T-helper 1 cell treated with Interleukin-12 subunit alpha and Interleukin-12 subunit beta and Interleukin-4 antibody, amounts not matched to agents 30 μg/mL and 1 μg/mL, for 36 hours (primary cell): ENCODE data around the gene TTC3.
"Not testable (repeated sequence)": the region's sequence is repeated elsewhere in the genome, so short reads cannot be mapped to it uniquely, and the experiment has no call there.

Source experiments
- H3K27ac Mint-ChIP-seq: one replicate; pipeline ENCODE4 v1.8.0; 2021; ENCODE audit warnings: mild to moderate bottlenecking, mixed read lengths
- H3K27me3 Mint-ChIP-seq: one replicate; pipeline ENCODE4 v1.8.0; 2021; ENCODE audit warnings: low read depth, mixed read lengths
- H3K36me3 Mint-ChIP-seq: one replicate; pipeline ENCODE4 v1.8.0; 2021; ENCODE audit warnings: low read depth, mixed read lengths
- H3K4me1 Mint-ChIP-seq: one replicate; pipeline ENCODE4 v1.8.0; 2021; ENCODE audit warnings: low read depth, mixed read lengths
- H3K4me3 Mint-ChIP-seq: one replicate; pipeline ENCODE4 v1.8.0; 2021; ENCODE audit warnings: mild to moderate bottlenecking, moderate library complexity, mixed read lengths
- H3K9me3 Mint-ChIP-seq: one replicate; pipeline ENCODE4 v1.8.0; 2021; ENCODE audit warnings: mixed read lengths

The TTC3 gene

GRCh38 chr21:37072988-37073416 lies at the start of gene TTC3, which contains the start of gene PIGP:
TSS of gene TTC3 (plus strand) at chr21:37073254. CDS start at chr21:37087258, 14,004 bp downstream.
TSS of gene PIGP (minus strand) at chr21:37073071. CDS start at chr21:37072515, 556 bp downstream.
- Mint-ChIP-seq H3K9me3 (no peaks in the 10 kb centered on the region), H3K27me3 (no peaks in the 10 kb centered on the region), H3K4me3 (peak within 1 kb of the TSS; percentile 93), H3K36me3 (peaks cover 6% of the 10 kb centered on the region), H3K27ac (peak within 1 kb of the TSS; percentile 94), H3K4me1 (peaks cover 26% of the 10 kb centered on the region)

- Mint-ChIP-seq H3K27ac (no peak overlapping the region), H3K9me3 (no peaks in the 10 kb centered on the region), H3K4me3 (no peak overlapping the region), H3K4me1 (no peaks in the 10 kb centered on the region), H3K36me3 (no peaks in the 10 kb centered on the region), H3K27me3 (peaks cover 10% of the 10 kb centered on the region)
Observed at GRCh38 chr21:37026499-37026898, 46.6 kb upstream of the TTC3 start.

- no peaks in the 10 kb centered on the region for H3K36me3 Mint-ChIP-seq
- H3K4me1 Mint-ChIP-seq: no peaks in the 10 kb centered on the region
- H3K27ac Mint-ChIP-seq: no peak overlapping the region
- no peaks in the 10 kb centered on the region for H3K9me3 Mint-ChIP-seq
- no peak overlapping the region for H3K4me3 Mint-ChIP-seq
- H3K27me3 Mint-ChIP-seq: peaks cover 13% of the 10 kb centered on the region
Observed at GRCh38 chr21:37028570-37028969, 44.5 kb upstream of the TTC3 start.

GRCh38 chr21:37030864-37031263 lies 42.2 kb upstream of the TTC3 start:
- Mint-ChIP-seq H3K27ac (no peak overlapping the region), H3K4me1 (no peaks in the 10 kb centered on the region)

GRCh38 chr21:37032293-37032692 lies 40.8 kb upstream of the TTC3 start:
- Mint-ChIP-seq H3K27me3 (peaks cover 5% of the 10 kb centered on the region), H3K4me3 (no peak overlapping the region), H3K27ac (no peak overlapping the region), H3K4me1 (no peaks in the 10 kb centered on the region), H3K9me3 (no peaks in the 10 kb centered on the region), H3K36me3 (no peaks in the 10 kb centered on the region)

More at GRCh38 chr21:37030864-37031263, 42.2 kb upstream of the TTC3 start:
- no peak overlapping the region for H3K4me3 Mint-ChIP-seq
- peaks cover 13% of the 10 kb centered on the region for H3K27me3 Mint-ChIP-seq
- H3K36me3 Mint-ChIP-seq: no peaks in the 10 kb centered on the region
- H3K9me3 Mint-ChIP-seq: no peaks in the 10 kb centered on the region

- no peaks in the 10 kb centered on the region for H3K4me1 Mint-ChIP-seq
- H3K27me3 Mint-ChIP-seq: peaks cover 5% of the 10 kb centered on the region
- no peak overlapping the region for H3K4me3 Mint-ChIP-seq
- no peak overlapping the region for H3K27ac Mint-ChIP-seq
- no peaks in the 10 kb centered on the region for H3K9me3 Mint-ChIP-seq
- no peaks in the 10 kb centered on the region for H3K36me3 Mint-ChIP-seq
Observed at GRCh38 chr21:37032877-37033471, 40.1 kb upstream of the TTC3 start.

GRCh38 chr21:37034394-37034793 lies 38.7 kb upstream of the TTC3 start:
- not testable (repeated sequence) for H3K4me1 Mint-ChIP-seq, H3K27ac Mint-ChIP-seq, H3K4me3 Mint-ChIP-seq, H3K36me3 Mint-ChIP-seq, H3K27me3 Mint-ChIP-seq, H3K9me3 Mint-ChIP-seq

- Mint-ChIP-seq H3K4me1 (no peaks in the 10 kb centered on the region), H3K9me3 (no peaks in the 10 kb centered on the region), H3K27me3 (peaks cover 5% of the 10 kb centered on the region), H3K27ac (no peak overlapping the region), H3K4me3 (no peak overlapping the region), H3K36me3 (no peaks in the 10 kb centered on the region)
Observed at GRCh38 chr21:37036177-37036576, 36.9 kb upstream of the TTC3 start.

- Mint-ChIP-seq H3K27ac (no peak overlapping the region), H3K27me3 (no peaks in the 10 kb centered on the region), H3K4me3 (no peak overlapping the region), H3K4me1 (no peaks in the 10 kb centered on the region), H3K9me3 (no peaks in the 10 kb centered on the region), H3K36me3 (no peaks in the 10 kb centered on the region)
Observed at GRCh38 chr21:37039411-37040075, 33.5 kb upstream of the TTC3 start.

GRCh38 chr21:37040212-37040611 lies 32.8 kb upstream of the TTC3 start:
- no peak overlapping the region for H3K4me3 Mint-ChIP-seq
- H3K27me3 Mint-ChIP-seq: no peaks in the 10 kb centered on the region
- no peaks in the 10 kb centered on the region for H3K9me3 Mint-ChIP-seq
- peaks cover 5% of the 10 kb centered on the region for H3K4me1 Mint-ChIP-seq
- H3K27ac Mint-ChIP-seq: no peak overlapping the region
- no peaks in the 10 kb centered on the region for H3K36me3 Mint-ChIP-seq

GRCh38 chr21:37041706-37042271 lies 31.3 kb upstream of the TTC3 start:
- Mint-ChIP-seq H3K4me3 (no peak overlapping the region), H3K4me1 (peaks cover 10% of the 10 kb centered on the region), H3K27me3 (no peaks in the 10 kb centered on the region), H3K9me3 (no peaks in the 10 kb centered on the region), H3K36me3 (no peaks in the 10 kb centered on the region), H3K27ac (no peak overlapping the region)

- Mint-ChIP-seq H3K36me3 (no peaks in the 10 kb centered on the region), H3K4me1 (peaks cover 10% of the 10 kb centered on the region), H3K27ac (no peak overlapping the region), H3K4me3 (no peak overlapping the region), H3K27me3 (peaks cover 13% of the 10 kb centered on the region), H3K9me3 (no peaks in the 10 kb centered on the region)
Observed at GRCh38 chr21:37043818-37044217, 29.2 kb upstream of the TTC3 start.

- Mint-ChIP-seq H3K27ac (no peak overlapping the region), H3K4me3 (no peak overlapping the region), H3K4me1 (peaks cover 10% of the 10 kb centered on the region), H3K36me3 (no peaks in the 10 kb centered on the region), H3K27me3 (peaks cover 19% of the 10 kb centered on the region), H3K9me3 (no peaks in the 10 kb centered on the region)
Observed at GRCh38 chr21:37044643-37045042, 28.4 kb upstream of the TTC3 start.

- H3K27me3 Mint-ChIP-seq: peaks cover 23% of the 10 kb centered on the region
- peaks cover 10% of the 10 kb centered on the region for H3K4me1 Mint-ChIP-seq
- no peaks in the 10 kb centered on the region for H3K9me3 Mint-ChIP-seq
- no peak overlapping the region for H3K27ac Mint-ChIP-seq
- H3K36me3 Mint-ChIP-seq: no peaks in the 10 kb centered on the region
- H3K4me3 Mint-ChIP-seq: no peak overlapping the region
Observed at GRCh38 chr21:37045149-37045548, 27.9 kb upstream of the TTC3 start.

- Mint-ChIP-seq H3K27me3 (peaks cover 23% of the 10 kb centered on the region), H3K9me3 (no peaks in the 10 kb centered on the region), H3K36me3 (no peaks in the 10 kb centered on the region), H3K4me1 (peaks cover 10% of the 10 kb centered on the region), H3K27ac (no peak overlapping the region), H3K4me3 (no peak overlapping the region)
Observed at GRCh38 chr21:37045556-37045955, 27.5 kb upstream of the TTC3 start.
